ENCODE results near the gene RALGPS1.

Gene RALGPS1

DNA sequence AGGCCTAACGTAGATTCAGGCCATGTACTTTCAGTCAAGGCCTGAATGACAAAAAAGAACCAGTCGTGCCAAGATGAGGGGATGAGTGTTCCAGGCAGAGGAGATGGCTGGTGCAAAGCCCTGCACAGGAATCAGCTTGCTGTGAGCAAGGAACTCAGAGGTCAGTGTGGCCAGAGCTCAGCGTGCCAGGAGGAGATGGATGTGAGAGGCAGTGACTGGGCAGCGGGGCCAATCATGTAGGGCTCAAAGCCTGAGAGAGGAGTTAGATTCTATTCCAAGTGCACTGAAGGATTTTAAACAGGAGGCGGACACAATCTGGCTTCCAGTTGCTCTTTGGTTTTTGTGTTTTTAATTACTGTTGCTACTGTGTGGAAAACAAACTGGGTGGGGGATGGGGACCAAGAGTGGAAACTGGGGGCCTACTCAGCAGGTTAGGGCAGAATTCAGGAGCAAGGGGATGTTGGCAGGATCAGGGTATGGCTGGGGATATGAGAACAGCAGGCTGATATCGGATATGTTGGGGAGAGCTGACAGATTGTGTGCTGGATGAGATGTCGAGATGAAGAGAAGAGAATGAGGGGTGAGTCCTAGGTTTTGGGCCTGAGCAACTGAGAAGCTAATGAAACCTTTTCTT is 143.5 kb downstream of the RALGPS1 start:
- no peak for DNase-seq

- DNase-seq = no peak
These were observed 144.1 kb downstream of the RALGPS1 start for GRCh38 chr9:127058645-127059021.

DNA sequence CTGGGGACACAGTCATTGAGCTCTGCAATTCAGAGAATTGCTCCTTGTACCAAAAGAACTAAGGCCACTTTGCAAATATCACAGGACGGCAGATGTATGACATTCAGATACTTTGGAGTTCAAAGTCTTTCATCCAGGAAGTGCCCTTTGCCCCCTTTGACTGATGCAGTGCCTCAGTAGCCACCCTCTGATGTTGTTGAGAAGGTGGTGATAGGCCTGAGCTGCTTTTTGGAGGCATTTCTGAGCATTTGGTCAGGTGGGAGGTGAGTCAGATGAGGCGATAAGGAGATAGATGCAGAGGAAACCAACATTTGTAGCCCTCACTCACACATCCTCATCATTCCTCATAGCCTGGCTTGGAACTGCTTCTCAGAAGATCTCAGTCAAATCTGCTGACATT is 144.4 kb downstream of the RALGPS1 start:
- no peak for DNase-seq

DNA sequence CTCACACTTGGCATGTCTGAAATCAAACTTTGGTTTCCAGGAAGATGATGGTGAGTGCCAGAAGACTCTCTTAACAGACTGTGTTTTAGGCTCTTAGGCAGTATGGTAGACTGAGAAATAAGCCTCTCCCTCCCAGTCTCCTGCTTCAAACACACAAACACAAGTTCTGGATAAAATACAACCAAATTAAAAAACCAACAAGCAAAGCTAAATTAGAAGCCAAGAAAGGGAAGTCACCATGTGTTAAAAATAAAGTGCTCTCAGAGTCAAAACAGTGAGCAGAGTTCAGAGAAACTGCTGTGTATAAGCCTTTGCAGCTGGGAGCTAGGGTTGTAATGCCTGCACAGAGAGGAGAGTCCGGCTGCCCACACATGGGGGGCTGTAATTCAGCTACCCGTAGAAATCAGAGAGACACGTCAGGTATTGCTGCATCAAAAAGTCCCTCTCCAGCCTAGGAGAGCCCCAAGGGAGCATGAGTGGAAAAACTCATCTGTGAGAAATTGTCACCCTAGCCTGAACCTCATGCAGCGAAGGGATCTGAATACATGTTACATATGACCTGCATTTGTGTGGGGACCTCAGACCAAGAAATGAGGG is 145.3 kb downstream of the RALGPS1 start:
- DNase-seq = no peak

DNA sequence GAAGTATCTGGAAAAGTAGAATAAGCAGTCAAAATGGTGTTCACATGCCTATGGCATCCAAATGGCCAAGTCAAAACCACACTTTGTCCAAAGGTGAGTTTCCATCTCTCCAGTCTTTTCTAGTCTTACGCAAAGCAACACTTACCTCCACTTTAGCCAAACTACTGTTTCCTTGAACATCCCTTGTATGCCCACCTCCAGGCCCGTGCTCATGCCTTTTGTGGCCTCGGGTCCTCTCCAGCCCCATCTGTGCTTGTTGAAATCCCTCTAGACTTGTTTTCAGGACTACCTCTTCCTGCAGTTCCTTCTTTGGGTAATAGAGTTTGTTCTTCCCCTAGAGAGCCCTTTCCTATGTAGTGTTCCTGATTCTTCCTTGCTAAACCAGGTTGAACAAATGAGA is 146.8 kb downstream of the RALGPS1 start:
- no peak for DNase-seq

DNA sequence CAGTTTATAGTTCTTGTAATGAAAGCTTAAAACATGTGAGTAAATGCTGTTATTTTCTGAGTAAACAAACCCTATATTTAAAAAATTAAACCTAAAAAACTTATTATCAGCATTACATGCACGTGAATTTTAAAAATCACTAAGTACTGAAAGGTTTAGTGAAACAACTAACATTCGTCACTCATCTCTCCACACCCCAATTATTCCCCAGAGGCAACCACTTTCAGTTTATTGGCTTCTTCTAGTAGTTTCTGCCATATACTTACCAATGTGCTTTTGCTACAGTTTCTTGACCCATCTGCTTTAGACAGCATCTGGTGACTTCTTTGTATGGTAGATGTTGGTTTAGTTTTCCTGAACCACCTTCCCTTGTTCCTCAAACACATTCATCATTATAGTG is 149.8 kb downstream of the RALGPS1 start:
- no peak for DNase-seq

DNA sequence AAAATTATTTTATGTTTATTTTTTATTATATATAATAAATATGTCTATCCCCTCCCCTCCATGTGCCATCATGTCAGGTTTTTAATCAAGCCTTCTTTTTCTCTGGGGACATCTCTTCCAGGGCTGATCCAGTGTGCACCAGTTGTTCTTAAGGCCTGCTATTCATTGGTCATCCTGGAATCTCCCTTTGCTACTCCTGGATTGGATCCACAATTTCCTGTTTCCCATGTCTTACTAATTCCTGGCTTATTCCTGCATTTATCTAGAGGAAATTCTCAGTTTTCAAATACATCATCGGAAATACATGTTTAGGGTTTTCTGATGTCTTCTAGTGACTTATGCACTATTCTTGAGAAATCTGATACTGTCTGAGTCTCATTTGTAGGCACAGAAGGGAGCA is 151.0 kb downstream of the RALGPS1 start:
- no peak for DNase-seq

DNA sequence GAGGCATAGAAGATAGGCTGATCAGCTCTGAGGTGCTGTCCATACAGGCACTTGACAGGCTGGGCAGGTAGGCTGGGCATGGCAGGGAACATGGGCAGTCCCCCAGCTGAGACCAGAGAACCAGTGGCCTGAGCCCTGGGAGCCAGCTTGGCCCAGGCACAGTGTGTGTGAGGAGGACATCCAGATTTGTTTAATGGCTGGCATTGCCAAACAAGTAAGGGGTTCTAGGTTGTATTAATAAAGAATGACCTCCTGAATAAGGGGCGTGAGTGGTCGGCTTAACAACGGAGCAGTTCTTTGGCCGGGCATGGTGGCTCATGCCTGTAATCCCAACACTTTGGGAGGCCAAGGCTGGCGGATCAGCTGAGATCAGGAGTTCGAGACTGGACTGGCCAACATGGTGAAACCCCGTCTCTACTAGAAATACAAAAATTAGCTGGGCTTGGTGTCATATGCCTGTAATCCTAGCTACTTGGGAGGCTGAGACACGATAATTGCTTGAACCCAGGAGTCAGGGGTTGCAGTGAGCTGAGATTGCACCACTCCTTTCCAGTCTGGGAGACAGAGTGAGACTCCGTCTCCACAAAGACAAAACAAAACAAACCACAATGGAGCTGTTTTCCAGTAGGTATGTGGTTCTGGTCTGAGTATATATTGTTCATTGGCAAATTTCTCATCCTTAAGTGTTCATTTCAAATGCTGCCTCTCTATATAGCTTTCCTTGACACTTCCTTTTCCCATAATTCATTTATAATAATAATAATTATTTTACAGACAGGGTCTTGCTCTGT is 151.7 kb downstream of the RALGPS1 start:
- DNase-seq = no peak

GRCh38 chr9:127066851-127067136 is 152.2 kb downstream of the RALGPS1 start:
- no peak for DNase-seq

GRCh38 chr9:127067603-127068220 is 153.1 kb downstream of the RALGPS1 start:
- no peak for DNase-seq

GRCh38 chr9:127074561-127075548 is 160.3 kb downstream of the RALGPS1 start:
- DNase-seq = no peak

DNA sequence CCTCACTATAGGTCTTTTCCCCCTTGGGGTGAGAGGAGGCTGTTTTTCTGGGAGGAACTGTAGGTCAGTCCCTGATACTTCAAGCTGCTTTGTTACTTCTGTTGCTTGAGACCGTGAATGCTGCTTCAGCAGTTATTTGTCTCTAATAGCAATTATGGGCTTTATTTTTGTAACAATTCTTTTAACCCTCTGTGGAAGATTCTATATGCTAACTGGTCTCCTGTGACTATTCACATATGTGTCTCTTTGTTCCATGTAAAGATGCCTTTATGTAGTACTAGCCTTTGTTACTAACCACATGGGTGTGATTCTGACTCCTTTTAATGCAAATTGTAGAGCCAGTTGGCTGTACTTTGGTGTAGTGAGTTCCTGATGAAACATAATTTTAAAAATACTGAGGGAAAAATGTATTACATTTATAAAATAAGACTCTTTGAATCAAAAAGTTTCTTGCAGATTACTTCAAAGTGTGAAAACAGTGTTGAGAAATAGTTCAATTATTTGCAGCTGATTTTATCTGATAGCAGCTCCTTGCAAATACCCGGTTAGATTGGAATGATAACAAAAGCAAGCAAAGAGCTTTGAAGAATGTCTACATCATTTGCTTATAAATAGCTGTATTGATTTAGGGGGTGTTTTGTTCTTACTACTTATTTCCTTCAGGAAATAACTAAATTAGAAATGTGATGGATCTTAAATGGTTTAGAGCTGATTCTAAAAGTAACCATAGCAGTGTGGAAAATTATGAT is 161.2 kb downstream of the RALGPS1 start:
- DNase-seq = no peak

GRCh38 chr9:127076860-127077643 is 162.5 kb downstream of the RALGPS1 start:
- no peak for DNase-seq

GRCh38 chr9:127077644-127077946 is 163.0 kb downstream of the RALGPS1 start:
- DNase-seq = no peak

DNA sequence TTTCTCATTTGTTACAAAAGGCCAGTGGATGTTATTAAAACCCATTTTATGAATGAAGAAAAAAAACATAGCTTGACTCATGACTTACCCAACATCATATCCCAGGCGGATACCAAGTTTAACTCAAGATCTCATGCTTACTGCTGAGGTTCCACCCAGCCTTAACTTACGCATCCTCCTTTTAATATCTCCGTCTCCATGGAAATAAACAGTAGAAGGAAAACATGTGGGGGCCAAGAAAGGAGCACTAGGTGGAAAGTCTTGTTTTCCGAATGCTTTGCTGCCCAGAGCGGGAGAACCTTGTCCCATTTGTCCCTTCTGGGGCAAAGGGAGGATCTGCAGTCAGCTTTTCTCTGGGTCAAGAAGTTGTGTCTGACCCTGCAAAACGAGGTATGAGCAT is 163.8 kb downstream of the RALGPS1 start:
- DNase-seq = no peak

DNA sequence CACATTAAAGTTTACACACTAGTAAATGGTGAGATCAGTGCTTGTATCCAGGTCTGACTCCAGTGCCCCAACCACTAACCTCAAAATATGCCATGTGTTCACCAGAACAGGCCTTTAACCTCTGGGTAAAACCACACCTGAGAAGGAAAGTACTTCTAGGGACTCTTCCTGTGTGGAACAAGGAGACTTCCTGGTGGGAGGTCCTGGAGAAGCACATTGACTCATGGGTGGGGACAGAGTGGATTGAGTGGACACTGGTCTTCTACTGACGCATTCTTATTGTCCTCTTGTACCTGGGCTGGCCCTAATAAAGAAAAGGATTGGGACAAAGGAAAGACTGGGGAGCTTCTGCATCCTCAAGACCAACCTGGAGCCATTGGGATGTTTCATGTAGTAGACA is 164.4 kb downstream of the RALGPS1 start:
- DNase-seq = no peak

- no peak for DNase-seq
These were observed 165.0 kb downstream of the RALGPS1 start for GRCh38 chr9:127079446-127080140.

DNA sequence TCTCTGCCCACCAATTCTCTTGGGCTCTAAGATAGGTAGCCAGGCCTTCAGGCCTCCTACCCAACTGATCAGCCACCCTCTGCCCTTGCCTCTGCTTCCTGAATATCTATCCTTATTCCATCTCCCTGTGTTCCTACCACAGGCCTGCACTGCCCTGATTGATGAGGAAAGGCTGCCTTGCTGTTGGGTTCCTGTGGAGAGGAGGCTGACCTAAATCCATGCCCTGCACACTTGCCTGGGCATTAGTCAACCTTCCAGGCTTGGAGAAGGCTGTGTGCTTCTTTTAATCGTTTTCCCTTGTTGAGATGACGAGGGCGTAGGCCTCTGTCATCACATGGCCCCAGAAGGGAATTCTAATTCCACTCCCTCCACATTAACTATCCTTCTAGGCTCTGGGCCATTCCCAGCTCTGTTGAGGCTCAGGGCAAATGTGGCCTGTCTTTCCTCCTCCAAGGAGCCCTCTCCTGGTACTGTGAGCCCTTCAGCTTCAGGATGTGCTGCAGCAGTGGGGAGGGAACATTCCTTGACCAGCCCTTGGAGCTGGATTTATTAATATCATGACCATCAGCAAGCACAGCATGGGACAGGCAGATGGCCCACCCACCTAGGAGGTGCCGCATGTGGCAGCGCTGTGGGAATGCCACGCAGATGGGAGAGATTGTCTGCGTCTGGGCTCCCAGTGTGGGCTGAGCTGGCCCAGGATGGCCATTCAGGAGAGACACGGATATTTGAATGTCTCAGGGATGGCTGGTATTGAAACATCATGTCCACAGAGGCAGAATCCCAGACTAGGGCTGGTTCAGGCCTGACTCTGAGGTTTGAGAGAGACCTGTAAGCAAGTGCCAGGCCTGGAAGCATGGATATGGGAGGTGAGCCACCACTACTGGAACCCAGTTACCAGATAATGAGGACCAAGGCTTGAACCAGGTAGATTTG is 166.9 kb downstream of the RALGPS1 start:
- no peak for DNase-seq

- DNase-seq = no peak
These were observed 168.8 kb downstream of the RALGPS1 start for GRCh38 chr9:127083138-127083980.

Data from effector CD4-positive, alpha-beta T cell (primary cell).